Smooth muscle cell (in vitro differentiated cells): ENCODE results near the gene ASTL. TPM values are rescaled to one million over a fixed set of nuclear protein-coding genes. Genes with fewer than 3 reads are reported as not detected.
"Not testable (repeated sequence)": the region's sequence is repeated elsewhere in the genome, so short reads cannot be mapped to it uniquely, and the experiment has no call there.

Experiments used
- DNase-seq: peaks from one replicate; lab custom pipeline; 2025; ENCODE audit not compliant: unreplicated experiment; lab: John Stamatoyannopoulos, UW
- H2AFZ ChIP-seq: fragments of 200-600 bp; sonication (generic); 2 replicates; pipeline ENCODE4 v1.6.0; 2016; ENCODE audit warnings: antibody characterized with exemption, low read depth, mild to moderate bottlenecking
- H3F3A ChIP-seq: fragments of 200-600 bp; sonication (generic); 2 replicates; pipeline ENCODE4 v1.6.0; 2017; ENCODE audit warnings: antibody characterized with exemption, low read depth
- H3K27ac ChIP-seq: fragments of 200-600 bp; sonication (generic); 2 replicates; pipeline ENCODE4 v1.5.1; 2016; ENCODE audit warnings: low read depth, mild to moderate bottlenecking
- H3K27me3 ChIP-seq: fragments of 200-600 bp; sonication (generic); 2 replicates; pipeline ENCODE4 v1.6.1; 2016; ENCODE audit warnings: low read depth, mild to moderate bottlenecking
- H3K36me3 ChIP-seq: fragments of 200-600 bp; sonication (generic); 2 replicates; pipeline ENCODE4 v1.5.1; 2016; ENCODE audit warnings: low read depth
- H3K4me1 ChIP-seq: fragments of 200-600 bp; sonication (generic); 2 replicates; pipeline ENCODE4 v1.5.1; 2016; ENCODE audit warnings: low read depth
- H3K4me2 ChIP-seq: fragments of 200-600 bp; sonication (generic); 2 replicates; pipeline ENCODE4 v1.6.0; 2016; ENCODE audit warnings: mild to moderate bottlenecking
- H3K4me3 ChIP-seq: fragments of 200-600 bp; sonication (generic); 2 replicates; pipeline ENCODE4 v1.5.1; 2016; ENCODE audit warnings: mild to moderate bottlenecking
- H3K79me2 ChIP-seq: fragments of 200-600 bp; sonication (generic); 2 replicates; pipeline ENCODE4 v1.6.0; 2016; ENCODE audit warnings: low read depth, mild to moderate bottlenecking
- H3K9ac ChIP-seq: fragments of 200-600 bp; sonication (generic); 2 replicates; pipeline ENCODE4 v1.6.0; 2016; ENCODE audit warnings: low read depth
- H3K9me3 ChIP-seq: fragments of 200-600 bp; sonication (generic); replicated peaks from 2 replicates; pipeline ENCODE4 v1.5.1; 2016; ENCODE audit warnings: low read depth
- H4K20me1 ChIP-seq: fragments of 200-600 bp; sonication (generic); 2 replicates; pipeline ENCODE4 v1.6.0; 2016; ENCODE audit warnings: low read depth
- CTCF ChIP-seq: fragments of 200-600 bp; sonication (generic); IDR thresholded peaks from 2 replicates; pipeline ENCODE4 v1.5.1; 2017; ENCODE audit warnings: borderline replicate concordance, mild to moderate bottlenecking, antibody characterized with exemption; ENCODE audit not compliant: insufficient read depth, poor library complexity, severe bottlenecking
- WGBS: methylation state at CpG from one replicate; pipeline ENCODE4 v1.1.7; 2016; ENCODE audit warnings: low lambda C conversion rate; 5-methylcytosine and 5-hydroxymethylcytosine counted together
- polyA plus RNA-seq: library from polyadenylated mRNA; unstranded; fragments of >200 nt; fragmentation: Nextera tagmentation; extraction: Ambion mirVana; gene quantifications from 2 replicates; pipeline ENCODE4 v1.2.1, GENCODE V29; 2016
- total RNA-seq: library from RNA; depleted of rRNA; stranded (reverse); fragments of >200 nt; gene quantifications from 2 replicates; pipeline ENCODE4 v1.2.3, GENCODE V29; 2014

The ASTL gene
- total and polyA plus RNA-seq, 2 experiments from 2014 or later = 0.40 TPM; not detected in 1

- H4K20me1 ChIP-seq = no peaks in the 10 kb centered on the region
- H3K4me1 ChIP-seq = no peaks in the 10 kb centered on the region
- no peak overlapping the region for H3K4me3 ChIP-seq
- no peaks in the 10 kb centered on the region for H3K79me2 ChIP-seq
- no peaks in the 10 kb centered on the region for H3K9me3 ChIP-seq
- H2AFZ ChIP-seq = no peak overlapping the region
- 98% methylated on average over 12 of the region's 12 CpGs for WGBS
- no peak for TF ChIP-seq CTCF
- H3K27ac ChIP-seq = no peak overlapping the region
- H3K36me3 ChIP-seq = no peaks in the 10 kb centered on the region
- H3K9ac ChIP-seq = no peak overlapping the region
- H3K4me2 ChIP-seq = no peak overlapping the region
- no peaks in the 10 kb centered on the region for H3K27me3 ChIP-seq
- no peak for DNase-seq
- no peaks in the 10 kb centered on the region for H3F3A ChIP-seq
These were observed 52.6 kb downstream of the ASTL start for GRCh38 chr2:96085541-96086355.

- not testable (repeated sequence) for H3K4me1 ChIP-seq
These were observed 53.3 kb downstream of the ASTL start for GRCh38 chr2:96084858-96085518.

DNA sequence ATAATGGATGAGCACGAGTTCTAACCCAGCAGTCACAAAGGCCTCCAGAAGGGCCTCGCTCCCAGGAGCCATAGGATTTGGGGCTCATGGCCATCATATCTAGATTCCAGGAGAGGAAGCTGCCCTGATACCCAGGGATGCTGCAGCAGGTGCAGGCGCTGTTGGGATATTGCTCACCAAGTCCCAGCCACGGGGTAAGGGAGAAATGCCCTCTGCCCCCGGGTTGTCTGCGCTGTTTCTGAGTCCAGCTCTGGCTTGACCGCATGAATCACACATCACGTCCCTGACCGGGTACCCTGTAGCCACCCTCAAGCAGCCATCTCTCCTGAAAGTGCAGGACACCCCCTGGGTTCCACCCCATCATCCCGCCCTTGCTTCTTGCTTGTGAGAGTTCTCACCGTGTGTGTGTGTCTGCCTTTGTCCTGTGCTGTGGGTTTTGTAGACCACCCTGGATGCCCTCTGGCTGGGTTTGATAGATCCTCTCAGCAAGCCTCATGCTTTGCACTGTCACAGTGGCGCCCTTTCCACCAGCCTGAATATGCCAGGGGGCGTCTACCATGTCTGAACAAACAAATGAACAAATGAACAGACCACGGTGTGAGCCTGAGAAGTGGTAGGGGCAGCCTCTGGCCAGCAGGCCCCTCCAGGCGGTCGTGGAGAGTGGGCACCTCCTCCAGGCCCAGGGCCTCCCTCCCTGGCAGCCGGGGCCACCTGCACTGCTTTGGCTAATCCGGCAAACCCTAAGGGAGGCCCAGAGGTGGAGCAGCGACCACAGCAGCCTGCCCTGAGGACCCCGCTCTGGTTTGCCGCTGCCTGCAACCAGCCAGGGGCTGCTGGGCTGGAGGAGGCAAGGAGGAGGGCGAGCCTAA is 54.1 kb downstream of the ASTL start:
- Histone ChIP-seq H3K9ac (no peak overlapping the region), H3F3A (no peaks in the 10 kb centered on the region), H3K4me3 (no peak overlapping the region), H3K4me2 (no peak overlapping the region), H3K36me3 (no peaks in the 10 kb centered on the region), H3K27ac (no peak overlapping the region), H3K4me1 (no peaks in the 10 kb centered on the region), H4K20me1 (no peaks in the 10 kb centered on the region), H2AFZ (no peak overlapping the region), H3K79me2 (no peaks in the 10 kb centered on the region), H3K9me3 (no peaks in the 10 kb centered on the region), H3K27me3 (no peaks in the 10 kb centered on the region)
- no peak for TF ChIP-seq CTCF
- no peak for DNase-seq
- 90% methylated on average over 22 of the region's 22 CpGs for WGBS

More at GRCh38 chr2:96084858-96085518, 53.3 kb downstream of the ASTL start:
- not testable (repeated sequence) for H4K20me1 ChIP-seq, H3K27ac ChIP-seq, H3K9ac ChIP-seq, H3K79me2 ChIP-seq, H3K27me3 ChIP-seq, H3K36me3 ChIP-seq, H3K4me2 ChIP-seq, DNase-seq, H3F3A ChIP-seq, H2AFZ ChIP-seq, H3K9me3 ChIP-seq, H3K4me3 ChIP-seq
- 93% methylated on average over 7 of the region's 7 CpGs for WGBS
